DND-41 (cell line): ENCODE results near the gene FAM151A.

Experiments
- CTCF ChIP-seq: IDR thresholded peaks from 2 replicates; pipeline ENCODE4 v1.5.1; 2012; ENCODE audit warnings: borderline replicate concordance, low read length, moderate library complexity, mild to moderate bottlenecking; ENCODE audit not compliant: poor library complexity, severe bottlenecking; ENCODE audit errors: extremely low read depth
- EZH2 ChIP-seq: IDR thresholded peaks from 3 replicates; pipeline ENCODE4 v1.6.1; 2012; ENCODE audit warnings: borderline replicate concordance, low read depth, mild to moderate bottlenecking, moderate library complexity, low read length, inconsistent platforms; ENCODE audit not compliant: severe bottlenecking

- TF ChIP-seq CTCF (no peak), EZH2 (no peak)
Measured at GRCh38 chr1:54565113-54565501, 58.2 kb downstream of the FAM151A start.
